HG02852 (cell line): ENCODE results near the gene LDLRAD3.
"Not testable (repeated sequence)": the region's sequence is repeated elsewhere in the genome, so short reads cannot be mapped to it uniquely, and the experiment has no call there.

Source experiments
- ATAC-seq: cut with Tn5 transposase; IDR thresholded peaks from one replicate; pipeline ENCODE4 v1.9.1; 2021; ENCODE audit warnings: mild to moderate bottlenecking, moderate library complexity; ENCODE audit not compliant: unreplicated experiment

LDLRAD3 gene

GRCh38 chr11:35986947-35987346 is 43.1 kb downstream of the LDLRAD3 start:
- ATAC-seq = no peak

- ATAC-seq = no peak
Measured at GRCh38 chr11:35990170-35990569, 46.3 kb downstream of the LDLRAD3 start.

GRCh38 chr11:35990816-35991215 is 47.0 kb downstream of the LDLRAD3 start:
- no peak for ATAC-seq

GRCh38 chr11:35992548-35992947 is 48.7 kb downstream of the LDLRAD3 start:
- ATAC-seq = no peak

GRCh38 chr11:35994421-35994820 is 50.6 kb downstream of the LDLRAD3 start:
- no peak for ATAC-seq

- no peak for ATAC-seq
Measured at GRCh38 chr11:35995681-35996271, 51.9 kb downstream of the LDLRAD3 start.

GRCh38 chr11:35997902-35998520 is 54.1 kb downstream of the LDLRAD3 start:
- no peak for ATAC-seq

- ATAC-seq = no peak
Measured at GRCh38 chr11:35998634-35999033, 54.8 kb downstream of the LDLRAD3 start.

- ATAC-seq = no peak
Measured at GRCh38 chr11:36000616-36001190, 56.8 kb downstream of the LDLRAD3 start.

- no peak for ATAC-seq
Measured at GRCh38 chr11:36002196-36002595, 58.3 kb downstream of the LDLRAD3 start.

- ATAC-seq = no peak
Measured at GRCh38 chr11:36002796-36003195, 58.9 kb downstream of the LDLRAD3 start.

GRCh38 chr11:36006556-36006955 is 62.7 kb downstream of the LDLRAD3 start:
- no peak for ATAC-seq

GRCh38 chr11:36007127-36007655 is 63.3 kb downstream of the LDLRAD3 start:
- ATAC-seq = no peak

GRCh38 chr11:36008584-36008983 is 64.7 kb downstream of the LDLRAD3 start:
- no peak for ATAC-seq

GRCh38 chr11:36009473-36009872 is 65.6 kb downstream of the LDLRAD3 start:
- ATAC-seq = no peak

GRCh38 chr11:36010010-36010740 is 66.3 kb downstream of the LDLRAD3 start:
- ATAC-seq = no peak

GRCh38 chr11:36011574-36011973 is 67.7 kb downstream of the LDLRAD3 start:
- no peak for ATAC-seq

- no peak for ATAC-seq
Measured at GRCh38 chr11:36012455-36012854, 68.6 kb downstream of the LDLRAD3 start.

- ATAC-seq = no peak
Measured at GRCh38 chr11:36012979-36013378, 69.1 kb downstream of the LDLRAD3 start.

GRCh38 chr11:36013446-36013845 is 69.6 kb downstream of the LDLRAD3 start:
- ATAC-seq = not testable (repeated sequence)
